NCI-H2081 (cell line): ENCODE data around the gene RBM48.
"Not testable (repeated sequence)": the region's sequence is repeated elsewhere in the genome, so short reads cannot be mapped to it uniquely, and the experiment has no call there.

Experiments
- DNase-seq, 2 experiments: peaks; one replicate each; lab custom pipeline; 2025; lab: John Stamatoyannopoulos, UW

RBM48 gene

DNA sequence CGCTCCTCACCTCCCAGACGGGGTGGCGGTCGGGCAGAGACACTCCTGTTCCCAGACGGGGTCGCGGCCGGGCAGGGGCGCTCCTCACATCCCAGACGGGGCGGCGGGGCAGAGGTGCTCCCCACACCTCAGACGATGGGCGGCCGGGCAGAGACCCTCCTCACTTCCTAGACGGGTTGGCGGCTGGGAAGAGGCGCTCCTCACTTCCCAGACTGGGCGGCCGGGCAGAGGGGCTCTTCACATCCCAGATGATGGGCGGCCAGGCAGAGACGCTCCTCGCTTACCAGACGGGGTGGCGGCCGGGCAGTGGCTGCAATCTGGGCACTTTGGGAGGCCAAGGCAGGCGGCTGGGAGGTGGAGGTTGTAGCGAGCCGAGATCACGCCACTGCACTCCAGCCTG, 16.5 kb downstream of the RBM48 start:
- not testable (repeated sequence) for DNase-seq

- no peak for DNase-seq
Measured at GRCh38 chr7:92546856-92547497, 18.4 kb downstream of the RBM48 start.

- DNase-seq, result no peak
Measured at GRCh38 chr7:92547579-92547978, 19.0 kb downstream of the RBM48 start.

DNA sequence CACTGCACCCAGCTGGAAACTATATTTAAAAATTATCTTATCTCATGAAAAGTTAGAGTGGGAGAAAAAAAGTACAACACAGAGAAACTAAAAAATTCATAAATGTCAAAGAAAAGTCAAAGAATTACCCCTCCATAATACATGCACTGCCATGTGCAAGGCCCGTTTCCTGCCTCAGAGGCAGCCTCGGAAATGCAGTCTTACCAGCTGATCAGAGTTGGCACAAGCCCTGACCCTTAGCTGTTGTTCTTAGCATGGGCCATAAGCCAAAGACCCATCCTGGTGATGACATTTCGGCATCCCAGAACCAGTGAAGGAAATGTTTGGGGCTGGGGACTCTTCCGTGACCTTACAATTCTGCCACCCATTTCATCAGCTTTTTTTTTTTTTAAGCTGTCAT, 21.6 kb downstream of the RBM48 start:
- no peak for DNase-seq

DNA sequence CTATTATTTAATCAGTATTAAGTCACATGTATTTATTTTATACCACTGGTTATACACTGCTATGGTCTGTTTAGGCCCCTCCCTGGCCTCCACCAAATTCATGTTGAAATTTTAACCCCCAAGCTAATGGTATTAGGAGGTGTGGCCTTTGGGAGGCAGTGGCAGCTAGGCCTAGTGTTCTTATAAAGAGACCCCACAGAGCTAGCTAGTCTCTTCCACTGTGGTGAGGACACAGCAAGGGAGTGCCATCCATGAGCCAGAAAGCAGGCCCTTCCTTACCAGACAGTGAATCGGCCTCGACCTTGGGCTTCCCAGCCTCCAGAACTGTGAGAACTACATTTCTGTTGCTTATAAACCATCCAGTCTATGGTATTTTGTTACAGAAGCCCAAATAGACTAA, 28.7 kb downstream of the RBM48 start:
- no peak for DNase-seq

GRCh38 chr7:92557808-92558362, 29.3 kb downstream of the RBM48 start:
- DNase-seq, result no peak

- DNase-seq, result no peak
Measured at GRCh38 chr7:92560602-92561001, 32.0 kb downstream of the RBM48 start.

DNA sequence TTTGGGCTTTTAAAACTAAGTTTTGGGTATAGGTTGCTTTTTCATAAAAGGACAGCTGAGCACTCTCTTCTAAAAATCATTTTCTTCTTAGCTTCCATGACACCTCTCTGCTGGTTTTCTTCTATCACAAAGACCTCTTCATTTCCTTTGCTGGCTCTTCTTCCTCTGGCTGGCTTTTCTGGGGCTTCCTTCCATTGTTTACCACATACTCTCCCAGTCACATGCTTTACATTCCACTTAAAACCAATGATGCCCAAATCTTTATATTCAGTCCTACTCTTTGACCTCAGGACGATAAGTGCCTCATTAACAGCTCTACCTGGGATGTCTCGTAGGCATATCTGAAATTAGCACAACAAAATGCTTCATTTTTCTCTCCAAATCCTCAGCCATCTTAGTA, 34.8 kb downstream of the RBM48 start:
- DNase-seq, result no peak

GRCh38 chr7:92567460-92567859, 38.9 kb downstream of the RBM48 start:
- DNase-seq, result no peak

DNA sequence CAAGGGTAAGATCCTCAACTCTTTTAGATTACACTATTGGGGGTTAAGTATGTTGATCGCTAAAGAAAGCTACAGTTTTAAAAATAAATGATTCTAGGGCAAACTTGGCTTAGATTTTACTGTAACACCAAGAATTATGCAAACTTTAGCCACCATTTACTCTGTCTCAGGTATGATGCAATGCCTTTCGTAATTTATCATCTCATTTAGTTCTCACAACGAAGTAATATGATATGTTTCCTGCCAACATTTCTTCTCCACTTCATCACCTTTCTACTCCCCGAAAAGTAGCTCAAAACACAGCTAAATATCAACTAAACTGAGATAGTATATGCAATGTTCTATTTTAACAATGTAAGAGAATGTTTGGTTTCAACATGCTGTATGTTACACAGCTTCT, 40.5 kb downstream of the RBM48 start:
- DNase-seq, result no peak

- DNase-seq, result no peak
Measured at GRCh38 chr7:92576296-92576695, 47.7 kb downstream of the RBM48 start.

DNA sequence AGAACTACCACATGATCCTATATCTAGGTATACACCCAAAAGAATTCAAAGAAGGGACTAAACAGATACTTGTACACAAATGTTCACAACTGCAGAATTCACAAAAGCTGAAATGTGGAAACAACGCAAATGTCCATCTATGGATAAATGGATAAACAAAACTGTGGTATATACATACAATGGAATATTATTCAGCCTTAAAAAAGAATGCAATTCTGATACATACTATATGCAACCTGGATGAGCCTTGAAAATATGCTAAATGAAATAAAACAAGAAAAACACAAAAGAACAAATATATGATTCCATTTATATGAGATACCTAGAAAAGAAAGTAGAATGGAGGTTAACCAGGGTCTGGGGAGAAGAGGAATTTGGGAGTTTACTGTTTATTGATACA, 54.4 kb downstream of the RBM48 start:
- DNase-seq, result no peak

- DNase-seq, result peak; percentile 26 to 44
Measured at GRCh38 chr7:92584953-92585352, 56.4 kb downstream of the RBM48 start.

DNA sequence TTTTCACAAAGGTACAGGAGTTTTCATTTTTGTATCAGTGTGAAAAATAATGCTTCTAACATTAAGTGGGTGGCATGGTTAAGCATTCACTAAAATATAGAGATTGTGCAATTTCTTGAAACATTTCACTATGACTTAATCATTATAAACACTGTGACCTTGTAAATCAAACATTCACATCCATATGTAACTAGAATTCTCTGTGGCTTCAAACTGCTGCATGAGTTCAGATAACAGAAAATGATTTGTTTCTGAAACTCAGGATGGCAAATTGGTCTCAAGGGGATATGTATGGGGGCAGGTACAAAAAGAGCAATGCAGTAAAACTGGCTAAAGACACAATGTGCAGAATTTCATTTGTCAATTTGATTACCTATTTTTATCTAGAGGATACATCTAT, 57.8 kb downstream of the RBM48 start:
- no peak for DNase-seq

DNA sequence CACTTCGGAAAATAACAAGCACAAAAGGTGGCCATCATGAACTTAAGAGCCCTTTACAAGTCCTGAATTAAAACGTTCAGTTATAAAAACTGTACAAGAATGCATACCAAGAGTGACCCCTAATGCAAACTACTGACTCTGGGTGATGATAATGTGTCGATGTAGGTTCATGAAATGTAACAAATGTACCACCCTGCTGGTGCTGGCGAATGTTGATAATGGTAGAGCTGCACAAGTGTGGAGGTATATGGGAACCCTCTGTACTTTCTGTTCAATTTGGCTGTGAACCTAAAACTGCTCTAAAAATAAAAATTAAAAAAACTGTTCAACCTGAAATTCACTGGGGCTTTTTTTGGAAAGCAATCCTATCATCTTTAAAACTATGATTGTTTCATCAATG, 58.2 kb downstream of the RBM48 start:
- DNase-seq, result no peak
